CD4-positive, alpha-beta memory T cell (primary cell): ENCODE data around the gene CDK2. TPM values are rescaled to one million over a fixed set of nuclear protein-coding genes. Genes with fewer than 3 reads are reported as not detected.
A peak's percentile ranks its signal among the peaks of the same experiment; 100 is the strongest.

Experiments used
- CTCF ChIA-PET: fragments of 350-600 bp; sonication (Branson Sonifier 250); formaldehyde crosslinking; loops from one replicate; lab custom pipeline; 2021; ENCODE audit warnings: inconsistent platforms; ENCODE audit not compliant: partially characterized antibody; lab: Charles Lee
- POLR2A ChIA-PET: fragments of 350-600 bp; sonication (Branson Sonifier 250); formaldehyde crosslinking; loops from one replicate; lab custom pipeline; 2021; ENCODE audit not compliant: partially characterized antibody; lab: Charles Lee
- DNase-seq, 5 donors: peaks; one replicate each; pipeline versions ENCODE4 v3.0.0 to v3.0.0-alpha.2; 2020 to 2022; ENCODE audit warnings: mixed read lengths in 1 of 5
- H3K27ac ChIP-seq: one replicate; pipeline ENCODE4 v1.7.0; 2013; ENCODE audit warnings: low read depth, low read length
- H3K27me3 ChIP-seq: 2 replicates; pipeline ENCODE4 v1.7.0; 2013; ENCODE audit warnings: mild to moderate bottlenecking, low read length, moderate library complexity; ENCODE audit not compliant: insufficient read depth
- H3K36me3 ChIP-seq: 2 replicates; pipeline ENCODE4 v1.7.0; 2013; ENCODE audit warnings: mild to moderate bottlenecking, low read length, moderate library complexity; ENCODE audit not compliant: insufficient read depth
- H3K4me1 ChIP-seq: 2 replicates; pipeline ENCODE4 v1.7.0; 2013; ENCODE audit warnings: mild to moderate bottlenecking, low read length, moderate library complexity; ENCODE audit not compliant: insufficient read depth
- H3K4me3 ChIP-seq, 2 donors: one replicate each; pipeline ENCODE4 v1.7.0; 2013; ENCODE audit warnings: low read length in 2 of 2, mild to moderate bottlenecking in 1 of 2
- H3K9me3 ChIP-seq, 2 donors: one replicate each; pipeline ENCODE4 v1.7.0; 2013; ENCODE audit warnings: low read length in 2 of 2, control low read depth in 1 of 2; ENCODE audit not compliant: control insufficient read depth in 1 of 2
- H3K27ac Mint-ChIP-seq, 7 donors: one replicate each; pipeline ENCODE4 v1.8.0; 2020 to 2021; ENCODE audit warnings: mixed read lengths in 7 of 7, mild to moderate bottlenecking in 6 of 7, inconsistent platforms in 3 of 7, moderate library complexity in 3 of 7
- H3K27me3 Mint-ChIP-seq, 2 donors: one replicate each; pipeline ENCODE4 v1.8.0; 2020 to 2021; ENCODE audit warnings: mixed read lengths in 2 of 2
- H3K36me3 Mint-ChIP-seq, 2 donors: one replicate each; pipeline ENCODE4 v1.8.0; 2020 to 2021; ENCODE audit warnings: mixed read lengths in 2 of 2, inconsistent platforms in 1 of 2, mild to moderate bottlenecking in 1 of 2
- H3K4me1 Mint-ChIP-seq, 4 donors: one replicate each; pipeline ENCODE4 v1.8.0; 2020 to 2021; ENCODE audit warnings: mixed read lengths in 4 of 4, mild to moderate bottlenecking in 1 of 4
- H3K4me3 Mint-ChIP-seq, 8 donors: one replicate each; pipeline ENCODE4 v1.8.0; 2020 to 2021; ENCODE audit warnings: mixed read lengths in 8 of 8, mild to moderate bottlenecking in 7 of 8, moderate library complexity in 6 of 8, inconsistent platforms in 3 of 8
- H3K9me3 Mint-ChIP-seq, 8 donors: one replicate each; pipeline ENCODE4 v1.8.0; 2020 to 2021; ENCODE audit warnings: mixed read lengths in 8 of 8, mild to moderate bottlenecking in 5 of 8, inconsistent platforms in 3 of 8, moderate library complexity in 1 of 8
- intact Hi-C: fragments of 100-400 bp; cut with micrococcal nuclease; formaldehyde crosslinking; loops from one replicate; pipeline ENCODE4 v1.15.1; 2023
- polyA plus RNA-seq, 2 donors: library from polyadenylated mRNA; unstranded; fragments of 300-500 nt; fragmentation: Illumina TruSeq; gene quantifications; one replicate each; pipeline ENCODE4 v1.2.3, GENCODE V29; 2021
- total RNA-seq, 2 experiments: library from RNA; stranded (reverse); gene quantifications; one replicate each; pipeline ENCODE4 v1.2.3, GENCODE V29; 2021

The CDK2 gene
- total and polyA plus RNA-seq, 4 experiments from 2014 or later, result 4.7 to 21.5 (median 11.6) TPM

GRCh38 chr12:55931780-55932550 is 34.7 kb upstream of the CDK2 start:
- Mint-ChIP-seq H3K4me3 (peak overlapping the region; percentile 97 to 100 (median 99)), H3K36me3 (peaks cover 43 to 71% of the 10 kb centered on the region in 2 donors)

GRCh38 chr12:55932551-55932910 is 34.1 kb upstream of the CDK2 start:
- POLR2A ChIA-PET, result interaction anchor here (1.0 to 47.8 kb wide), 18 partner anchors 7 to 1822 kb away, joined by 3 to 1214 read pairs (median 6); partner anchors contain the start of genes DGKA, DNAJC14, ESYT1 and GDF11
- H3K9me3 Mint-ChIP-seq, result peaks cover 0 to 3% (median 0%) of the 10 kb centered on the region in 8 donors

More at GRCh38 chr12:55931780-55932550, 34.7 kb upstream of the CDK2 start:
- H3K36me3 ChIP-seq, result peaks cover 19% of the 10 kb centered on the region
- H3K9me3 Mint-ChIP-seq, result peaks cover 0 to 5% (median 0%) of the 10 kb centered on the region in 8 donors
- H3K27me3 Mint-ChIP-seq, result no peaks in the 10 kb centered on the region
- CTCF ChIA-PET, result interaction anchor here (0.6 to 3.1 kb wide), 6 partner anchors 8 to 193 kb away, joined by 3 to 45 read pairs (median 4); partner anchors contain the start of genes ORMDL2 and SARNP
- no peaks in the 10 kb centered on the region for H3K27me3 ChIP-seq
- POLR2A ChIA-PET, result interaction anchor here (1.0 to 47.8 kb wide), 12 partner anchors 6 to 1822 kb away, joined by 3 to 1214 read pairs (median 70); partner anchors contain the start of genes DGKA, DNAJC14, GDF11 and MYL6B
- H3K9me3 ChIP-seq, result no peaks in the 10 kb centered on the region
- H3K4me3 ChIP-seq, result peak overlapping the region; percentile 87 to 95
- H3K27ac ChIP-seq, result peak overlapping the region; percentile 88
- intact Hi-C loops, result no loop called here
- no peak for DNase-seq
- peak overlapping the region; percentile 93 to 99 (median 97) for H3K27ac Mint-ChIP-seq
- H3K4me1 ChIP-seq, result peaks cover 66% of the 10 kb centered on the region
- H3K4me1 Mint-ChIP-seq, result peaks cover 40 to 90% (median 52%) of the 10 kb centered on the region in 4 donors

GRCh38 chr12:55933169-55933798 is 33.3 kb upstream of the CDK2 start:
- Mint-ChIP-seq H3K27me3 (no peaks in the 10 kb centered on the region), H3K9me3 (peaks cover 0 to 3% (median 0%) of the 10 kb centered on the region in 8 donors), H3K36me3 (peaks cover 56 to 75% of the 10 kb centered on the region in 2 donors), H3K4me1 (peaks cover 51 to 92% (median 63%) of the 10 kb centered on the region in 4 donors), H3K4me3 (peak overlapping the region; percentile 97 to 100 (median 99)), H3K27ac (peak overlapping the region; percentile 80 to 99 (median 95))
- Histone ChIP-seq H3K27me3 (no peaks in the 10 kb centered on the region), H3K9me3 (no peaks in the 10 kb centered on the region), H3K27ac (peak overlapping the region; percentile 88), H3K4me1 (peaks cover 79% of the 10 kb centered on the region), H3K4me3 (peak overlapping the region; percentile 87 to 95), H3K36me3 (peaks cover 31% of the 10 kb centered on the region)
- POLR2A ChIA-PET, result interaction anchor here (0.9 to 47.8 kb wide), 14 partner anchors 7 to 288 kb away, joined by 3 to 1214 read pairs (median 7); partner anchors contain the start of genes DGKA, DNAJC14, ESYT1 and GDF11
- DNase-seq, result peak in 1 of 5 donors; percentile 62
- CTCF ChIA-PET, result interaction anchor here (0.8 to 3.0 kb wide), 8 partner anchors 9 to 113 kb away, joined by 3 to 14 read pairs (median 6); partner anchors contain the start of gene DNAJC14
- intact Hi-C loops, result no loop called here

More at GRCh38 chr12:55932551-55932910, 34.1 kb upstream of the CDK2 start:
- H3K4me3 Mint-ChIP-seq, result peak overlapping the region; percentile 97 to 100 (median 99)
- intact Hi-C loops, result no loop called here
- H3K4me1 Mint-ChIP-seq, result peaks cover 46 to 90% (median 56%) of the 10 kb centered on the region in 4 donors
- peak; percentile 60 to 80 (median 61) for DNase-seq
- Histone ChIP-seq H3K4me1 (peaks cover 72% of the 10 kb centered on the region), H3K27me3 (no peaks in the 10 kb centered on the region), H3K36me3 (peaks cover 24% of the 10 kb centered on the region), H3K27ac (peak overlapping the region; percentile 88), H3K4me3 (peak overlapping the region; percentile 87 to 95), H3K9me3 (no peaks in the 10 kb centered on the region)
- no peaks in the 10 kb centered on the region for H3K27me3 Mint-ChIP-seq
- H3K36me3 Mint-ChIP-seq, result peaks cover 48 to 71% of the 10 kb centered on the region in 2 donors
- peak overlapping the region; percentile 93 to 99 (median 95) for H3K27ac Mint-ChIP-seq
- CTCF ChIA-PET, result interaction anchor here (0.6 to 3.1 kb wide), 6 partner anchors 7 to 139 kb away, joined by 3 to 45 read pairs (median 4); no protein-coding TSS in a partner anchor

- ChIA-PET POLR2A (interaction anchor here (0.9 to 47.8 kb wide), 13 partner anchors 8 to 288 kb away, joined by 3 to 1214 read pairs (median 8); partner anchors contain the start of genes DGKA, DNAJC14, GDF11 and ORMDL2), CTCF (interaction anchor here (0.8 to 7.5 kb wide), 11 partner anchors 7 to 195 kb away, joined by 3 to 107 read pairs (median 6); partner anchors contain the start of genes DNAJC14, ORMDL2, PYM1 and SARNP)
- H3K4me1 ChIP-seq, result peaks cover 81% of the 10 kb centered on the region
- H3K4me3 ChIP-seq, result peak overlapping the region; percentile 87 to 95
- H3K9me3 ChIP-seq, result no peaks in the 10 kb centered on the region
- Mint-ChIP-seq H3K9me3 (peaks cover 0 to 3% (median 0%) of the 10 kb centered on the region in 8 donors), H3K27me3 (no peaks in the 10 kb centered on the region), H3K4me3 (peak overlapping the region; percentile 97 to 100 (median 99)), H3K36me3 (peaks cover 64 to 82% of the 10 kb centered on the region in 2 donors), H3K27ac (peak overlapping the region; percentile 81 to 98 (median 96)), H3K4me1 (peaks cover 55 to 94% (median 68%) of the 10 kb centered on the region in 4 donors)
- peaks cover 39% of the 10 kb centered on the region for H3K36me3 ChIP-seq
- peak overlapping the region; percentile 88 for H3K27ac ChIP-seq
- no peaks in the 10 kb centered on the region for H3K27me3 ChIP-seq
- DNase-seq, result no peak
- intact Hi-C loops, result no loop called here
Observed at GRCh38 chr12:55933799-55934742, 32.6 kb upstream of the CDK2 start.

GRCh38 chr12:55934773-55935172 is 31.9 kb upstream of the CDK2 start:
- Mint-ChIP-seq H3K36me3 (peaks cover 71 to 84% of the 10 kb centered on the region in 2 donors), H3K9me3 (peaks cover 0 to 3% (median 0%) of the 10 kb centered on the region in 8 donors), H3K4me1 (peaks cover 56 to 94% (median 67%) of the 10 kb centered on the region in 4 donors), H3K27me3 (no peaks in the 10 kb centered on the region), H3K27ac (peak overlapping the region; percentile 93 to 98 (median 96)), H3K4me3 (peak overlapping the region; percentile 97 to 100 (median 99))
- H3K27ac ChIP-seq, result peak overlapping the region; percentile 88
- no peak for DNase-seq
- H3K36me3 ChIP-seq, result peaks cover 46% of the 10 kb centered on the region
- no peaks in the 10 kb centered on the region for H3K27me3 ChIP-seq
- intact Hi-C loops, result no loop called here
- ChIA-PET CTCF (interaction anchor here (0.9 to 7.5 kb wide), 12 partner anchors 8 to 195 kb away, joined by 3 to 107 read pairs (median 6); partner anchors contain the start of genes DNAJC14, ORMDL2, PYM1 and SARNP), POLR2A (interaction anchor here (1.0 to 47.8 kb wide), 7 partner anchors 9 to 192 kb away, joined by 3 to 1214 read pairs (median 201); partner anchors contain the start of genes DGKA, DNAJC14, GDF11 and ORMDL2)
- H3K9me3 ChIP-seq, result no peaks in the 10 kb centered on the region
- peaks cover 82% of the 10 kb centered on the region for H3K4me1 ChIP-seq
- peak overlapping the region; percentile 87 to 95 for H3K4me3 ChIP-seq
